Cardiac fibroblast (primary cell): ENCODE data around the gene PCGF6.

Experiments used
- DNase-seq, 2 donors: peaks; one replicate each; pipeline versions ENCODE4 v3.0.0 to v3.0.0-alpha.2; 2010; ENCODE audit warnings: low read depth in 2 of 2
- H3K4me3 ChIP-seq, 2 donors: replicated peaks in 1 of 2; 1 replicate in 1 of 2; 2 replicates in 1 of 2; pipeline ENCODE4 v1.5.1; 2011; ENCODE audit warnings: low read depth in 2 of 2, low read length in 2 of 2, mild to moderate bottlenecking in 2 of 2, moderate library complexity in 1 of 2
- CTCF ChIP-seq: IDR thresholded peaks from one replicate; pipeline ENCODE4 v1.5.1; 2011; ENCODE audit warnings: low read depth, mild to moderate bottlenecking, low read length, inconsistent platforms

Gene PCGF6

GRCh38 chr10:103277713-103278536 lies 73.0 kb downstream of the PCGF6 start:
- no peak for TF ChIP-seq CTCF
- H3K4me3 ChIP-seq, result no peak overlapping the region
- DNase-seq, result no peak

DNA sequence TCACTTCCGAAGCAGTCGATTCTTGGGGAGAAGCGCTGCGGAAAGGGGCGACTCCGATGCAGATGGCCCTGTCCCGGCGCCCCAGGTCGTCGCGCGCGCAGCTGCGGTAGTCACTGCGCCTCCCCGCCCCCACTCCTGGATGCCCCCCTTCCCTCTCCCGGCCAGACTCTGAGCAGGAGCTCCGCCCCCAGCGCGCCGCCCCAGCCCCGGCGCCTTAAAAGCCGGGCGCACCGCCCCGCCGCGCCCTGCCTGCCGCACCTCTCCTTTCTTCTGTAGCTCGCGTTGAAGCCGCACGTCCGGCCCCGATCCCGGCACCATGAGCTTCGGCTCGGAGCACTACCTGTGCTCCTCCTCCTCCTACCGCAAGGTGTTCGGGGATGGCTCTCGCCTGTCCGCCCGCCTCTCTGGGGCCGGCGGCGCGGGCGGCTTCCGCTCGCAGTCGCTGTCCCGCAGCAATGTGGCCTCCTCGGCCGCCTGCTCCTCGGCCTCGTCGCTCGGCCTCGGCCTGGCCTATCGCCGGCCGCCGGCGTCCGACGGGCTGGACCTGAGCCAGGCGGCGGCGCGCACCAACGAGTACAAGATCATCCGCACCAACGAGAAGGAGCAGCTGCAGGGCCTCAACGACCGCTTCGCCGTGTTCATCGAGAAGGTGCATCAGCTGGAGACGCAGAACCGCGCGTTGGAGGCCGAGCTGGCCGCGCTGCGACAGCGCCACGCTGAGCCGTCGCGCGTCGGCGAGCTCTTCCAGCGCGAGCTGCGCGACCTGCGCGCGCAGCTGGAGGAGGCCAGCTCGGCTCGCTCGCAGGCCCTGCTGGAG lies 73.8 kb downstream of the PCGF6 start, which contains the start of gene INA:
INA (plus strand) TSS at position 243 of the 817 bp plus-strand sequence; CDS start at position 317, 74 bp downstream.
- TF ChIP-seq CTCF, result no peak
- H3K4me3 ChIP-seq, result no peak within 1 kb of the TSS
- DNase-seq, result peak; percentile 23 to 40

GRCh38 chr10:103276251-103276895 lies 74.6 kb downstream of the PCGF6 start:
- no peak for TF ChIP-seq CTCF
- no peak for DNase-seq
- H3K4me3 ChIP-seq, result no peak overlapping the region

GRCh38 chr10:103273041-103273441 lies 77.9 kb downstream of the PCGF6 start:
- peak; percentile 94 to 97 for DNase-seq
- H3K4me3 ChIP-seq, result no peak overlapping the region
- TF ChIP-seq CTCF, result no peak

DNA sequence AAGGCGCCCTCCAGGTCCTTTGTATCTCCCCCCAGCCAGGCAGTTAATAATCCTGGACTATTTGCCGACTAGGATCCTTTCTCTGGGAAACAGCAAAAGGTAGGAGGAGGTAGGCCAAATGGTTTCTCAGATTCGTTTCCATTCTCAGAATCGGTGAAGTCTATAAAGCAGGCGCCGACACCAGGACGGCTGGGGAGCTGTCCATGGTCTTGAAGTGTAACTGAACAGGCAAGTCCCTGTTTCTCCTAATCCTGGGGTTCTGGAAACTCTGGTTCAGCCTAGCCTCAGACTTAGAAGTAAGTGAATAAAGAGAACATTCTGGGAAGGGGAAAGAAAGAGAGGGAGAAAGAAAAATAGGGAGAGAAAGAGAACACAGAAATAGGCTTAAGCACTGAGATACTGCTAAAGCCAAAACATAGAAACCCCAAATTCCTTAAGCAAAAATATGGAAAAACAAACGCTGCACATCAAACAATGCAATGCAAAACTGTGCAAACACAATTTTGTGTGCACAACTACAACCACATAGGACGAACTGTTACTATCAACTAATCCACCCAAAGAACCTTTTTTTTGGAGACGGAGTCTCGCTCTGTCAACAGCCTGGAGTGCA lies 85.1 kb downstream of the PCGF6 start:
- no peak overlapping the region for H3K4me3 ChIP-seq
- no peak for TF ChIP-seq CTCF
- DNase-seq, result peak; percentile 82 to 83

GRCh38 chr10:103262229-103262628 lies 88.7 kb downstream of the PCGF6 start:
- no peak for DNase-seq
- no peak for TF ChIP-seq CTCF
- no peak overlapping the region for H3K4me3 ChIP-seq
